NCI-H1930 (cell line): ENCODE data around the gene MSRB3.
"Not testable (repeated sequence)": the region's sequence is repeated elsewhere in the genome, so short reads cannot be mapped to it uniquely, and the experiment has no call there.

Experiments
- DNase-seq, 2 experiments: peaks; one replicate each; lab custom pipeline; 2025; lab: John Stamatoyannopoulos, UW

The MSRB3 gene

GRCh38 chr12:65278576-65279368, at the start of gene MSRB3:
Gene MSRB3, plus strand, starts transcription at chr12:65278683. Its CDS starts 29,897 bp downstream, at chr12:65308580.
- DNase-seq: no peak

- DNase-seq: no peak
Observed at GRCh38 chr12:65229441-65229840, 49.0 kb upstream of the MSRB3 start.

GRCh38 chr12:65232476-65233077, 45.9 kb upstream of the MSRB3 start:
- DNase-seq: no peak

GRCh38 chr12:65237153-65237552, 41.3 kb upstream of the MSRB3 start:
- no peak for DNase-seq

- DNase-seq: no peak
Observed at GRCh38 chr12:65238609-65239008, 39.9 kb upstream of the MSRB3 start.

- DNase-seq: no peak
Observed at GRCh38 chr12:65248656-65249633, 29.5 kb upstream of the MSRB3 start.

- DNase-seq: no peak
Observed at GRCh38 chr12:65252515-65252914, 26.0 kb upstream of the MSRB3 start.

GRCh38 chr12:65257986-65258385, 20.5 kb upstream of the MSRB3 start:
- DNase-seq: no peak

- DNase-seq: no peak
Observed at GRCh38 chr12:65259501-65259900, 19.0 kb upstream of the MSRB3 start.

- DNase-seq: no peak
Observed at GRCh38 chr12:65263777-65264176, 14.7 kb upstream of the MSRB3 start.

- DNase-seq: no peak
Observed at GRCh38 chr12:65266408-65266807, 12.1 kb upstream of the MSRB3 start.

GRCh38 chr12:65269603-65270002, 8.9 kb upstream of the MSRB3 start:
- DNase-seq: no peak

GRCh38 chr12:65274602-65275272, 3.7 kb upstream of the MSRB3 start:
- no peak for DNase-seq

GRCh38 chr12:65275627-65276026, 2.9 kb upstream of the MSRB3 start:
- DNase-seq: no peak

GRCh38 chr12:65276916-65277530, 1.5 kb upstream of the MSRB3 start:
- DNase-seq: no peak

GRCh38 chr12:65277994-65278575, 398 bp upstream of the MSRB3 start:
- no peak for DNase-seq

- no peak for DNase-seq
Observed at GRCh38 chr12:65279369-65280112, 1.1 kb downstream of the MSRB3 start.

GRCh38 chr12:65280306-65280705, 1.8 kb downstream of the MSRB3 start:
- no peak for DNase-seq

- DNase-seq: no peak
Observed at GRCh38 chr12:65282840-65283239, 4.4 kb downstream of the MSRB3 start.

- DNase-seq: not testable (repeated sequence)
Observed at GRCh38 chr12:65285532-65285931, 7.0 kb downstream of the MSRB3 start.
